Measurements from ENCODE around the gene CSRP1. TPM values are rescaled to one million over a fixed set of nuclear protein-coding genes. Genes with fewer than 3 reads are reported as not detected.
"Not testable (repeated sequence)": the region's sequence is repeated elsewhere in the genome, so short reads cannot be mapped to it uniquely, and the experiment has no call there.

The CSRP1 gene
- polyA plus RNA-seq, 4 donors = 62.1 to 181 (median 112) TPM

DNA sequence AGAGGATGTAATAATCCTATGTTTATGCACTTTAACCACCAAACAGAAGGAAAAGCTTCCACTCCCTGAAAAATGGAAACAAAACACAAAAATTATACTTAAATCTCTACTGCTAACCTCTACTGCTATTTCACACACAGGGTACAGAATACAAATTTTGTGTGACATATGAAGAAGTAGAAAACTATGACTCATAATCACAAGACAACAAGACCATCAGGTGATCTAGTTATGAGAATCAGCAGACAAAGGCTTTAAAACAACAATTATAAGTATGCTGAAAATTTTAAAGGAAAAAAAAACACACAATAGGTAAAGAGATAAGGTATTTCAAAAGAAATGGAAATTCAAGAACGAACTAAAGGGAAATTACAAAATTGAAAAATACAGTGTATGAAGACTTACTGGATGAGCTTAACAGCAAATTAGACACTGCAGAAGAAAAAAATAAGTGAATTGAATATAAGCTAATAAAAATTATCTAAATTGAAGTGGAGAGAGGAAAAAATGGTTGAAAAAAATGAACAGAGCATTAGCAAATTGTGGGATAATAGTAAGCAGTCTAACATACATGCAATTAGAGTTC is 18.4 kb upstream of the CSRP1 start:
- Histone ChIP-seq H3K4me3 (ENCODE audit: low read depth in 1 of 3, low read length in 3 of 3) (no peak overlapping the region), H3K9me3 (ENCODE audit: control insufficient read depth in 2 of 2, insufficient read depth in 1 of 2, low read depth in 1 of 2, low read length in 1 of 2) (peaks cover 0 to 14% of the 10 kb centered on the region in 2 donors), H3K27me3 (ENCODE audit: control insufficient read depth in 3 of 3, insufficient read depth in 3 of 3, low read length in 3 of 3) (no peaks in the 10 kb centered on the region), H3K4me1 (ENCODE audit: control insufficient read depth in 3 of 3, insufficient read depth in 2 of 3, low read depth in 1 of 3, low read length in 2 of 3) (peaks cover 0 to 8% (median 0%) of the 10 kb centered on the region in 3 donors), H3K36me3 (ENCODE audit: control insufficient read depth in 3 of 3, insufficient read depth in 2 of 3, low read depth in 1 of 3, low read length in 3 of 3) (no peaks in the 10 kb centered on the region), H3K27ac (ENCODE audit: low read depth in 1 of 3, low read length in 2 of 3) (no peak overlapping the region)
- WGBS, 3 donors = 93 to 100% (median 97%) methylated on average over 1 of the region's 1 CpG
- FAIRE-seq (peak; percentile 5), DNase-seq (no peak)

DNA sequence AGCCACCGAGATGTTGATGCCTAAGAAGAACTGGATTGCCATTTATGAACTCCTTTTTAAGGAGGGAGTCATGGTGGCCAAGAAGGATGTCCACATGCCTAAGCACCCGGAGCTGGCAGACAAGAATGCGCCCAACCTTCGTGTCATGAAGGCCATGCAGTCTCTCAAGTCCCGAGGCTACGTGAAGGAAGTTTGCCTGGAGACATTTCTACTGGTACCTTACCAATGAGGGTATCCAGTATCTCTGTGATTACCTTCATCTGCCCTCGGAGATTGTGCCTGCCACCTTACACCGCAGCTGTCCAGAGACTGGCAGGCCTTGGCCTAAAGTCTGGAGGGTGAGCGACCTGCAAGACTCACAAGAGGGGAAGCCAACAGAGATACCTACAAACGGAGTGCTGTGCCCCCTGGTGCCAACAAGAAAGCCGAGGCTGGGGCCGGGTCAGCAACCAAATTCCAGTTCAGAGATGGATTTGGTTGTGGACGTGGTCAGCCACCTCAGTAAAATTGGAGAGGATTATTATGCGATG is 13.2 kb upstream of the CSRP1 start:
- not testable (repeated sequence) for H3K4me3 ChIP-seq (ENCODE audit: low read depth in 1 of 3, low read length in 3 of 3); H3K27ac ChIP-seq (ENCODE audit: low read depth in 1 of 3, low read length in 2 of 3); DNase-seq; FAIRE-seq; H3K27me3 ChIP-seq (ENCODE audit: control insufficient read depth in 3 of 3, insufficient read depth in 3 of 3, low read length in 3 of 3); H3K36me3 ChIP-seq (ENCODE audit: control insufficient read depth in 3 of 3, insufficient read depth in 2 of 3, low read depth in 1 of 3, low read length in 3 of 3)
- Histone ChIP-seq H3K4me1 (ENCODE audit: control insufficient read depth in 3 of 3, insufficient read depth in 2 of 3, low read depth in 1 of 3, low read length in 2 of 3) (peaks cover 0 to 11% (median 3%) of the 10 kb centered on the region in 3 donors), H3K9me3 (ENCODE audit: control insufficient read depth in 2 of 2, insufficient read depth in 1 of 2, low read depth in 1 of 2, low read length in 1 of 2) (peaks cover 0 to 14% of the 10 kb centered on the region in 2 donors)
- 79 to 87% (median 83%) methylated on average over 14 of the region's 14 CpGs for WGBS, 3 donors

DNA sequence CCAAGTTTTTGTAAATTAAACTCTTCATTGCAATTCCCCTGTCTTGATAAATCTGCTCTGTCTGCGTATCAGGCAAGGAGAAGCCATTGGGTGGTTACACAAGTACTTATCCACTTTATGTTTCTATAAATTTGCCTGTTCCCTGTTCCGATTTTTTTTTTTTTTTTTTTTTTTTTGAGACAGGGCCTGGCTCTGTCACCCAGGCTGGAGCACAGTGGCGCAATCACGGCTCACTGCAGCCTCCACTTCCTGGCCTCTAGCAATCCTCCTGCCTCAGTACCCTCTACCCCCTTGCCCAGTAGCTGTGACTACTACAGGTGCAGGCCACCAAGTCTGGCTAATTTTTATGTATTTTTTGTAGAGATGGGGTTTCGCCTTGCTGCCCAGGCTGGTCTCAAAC is 11.1 kb upstream of the CSRP1 start:
- DNase-seq (no peak), FAIRE-seq (no peak)
- Histone ChIP-seq H3K36me3 (ENCODE audit: control insufficient read depth in 3 of 3, insufficient read depth in 2 of 3, low read depth in 1 of 3, low read length in 3 of 3) (no peaks in the 10 kb centered on the region), H3K27me3 (ENCODE audit: control insufficient read depth in 3 of 3, insufficient read depth in 3 of 3, low read length in 3 of 3) (no peaks in the 10 kb centered on the region), H3K9me3 (ENCODE audit: control insufficient read depth in 2 of 2, insufficient read depth in 1 of 2, low read depth in 1 of 2, low read length in 1 of 2) (peaks cover 0 to 5% of the 10 kb centered on the region in 2 donors), H3K4me1 (ENCODE audit: control insufficient read depth in 3 of 3, insufficient read depth in 2 of 3, low read depth in 1 of 3, low read length in 2 of 3) (peaks cover 0 to 11% (median 3%) of the 10 kb centered on the region in 3 donors), H3K27ac (ENCODE audit: low read depth in 1 of 3, low read length in 2 of 3) (no peak overlapping the region), H3K4me3 (ENCODE audit: low read depth in 1 of 3, low read length in 3 of 3) (no peak overlapping the region)
- 84 to 87% (median 85%) methylated on average over 5 of the region's 5 CpGs for WGBS, 3 donors

DNA sequence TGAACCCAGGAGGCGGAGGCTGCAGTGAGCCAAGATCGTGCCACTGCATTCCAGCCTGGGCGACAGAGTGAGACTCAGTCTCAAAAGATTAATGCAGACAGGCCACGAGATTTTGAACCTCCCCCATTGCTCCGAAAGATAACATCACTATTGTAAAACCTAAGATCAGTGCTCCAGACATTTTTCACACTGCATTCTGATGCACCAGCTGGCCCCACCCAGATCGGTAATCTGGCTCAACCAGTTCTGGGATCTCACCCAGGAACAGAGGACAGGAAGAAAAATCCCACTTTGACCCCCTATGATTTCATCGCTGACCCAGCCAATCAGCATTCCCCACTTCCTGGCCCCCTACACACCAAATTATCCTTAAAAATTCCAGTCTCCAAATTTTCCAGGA is 10.7 kb upstream of the CSRP1 start:
- H3K36me3 ChIP-seq (ENCODE audit: control insufficient read depth in 3 of 3, insufficient read depth in 2 of 3, low read depth in 1 of 3, low read length in 3 of 3) = no peaks in the 10 kb centered on the region
- H3K9me3 ChIP-seq (ENCODE audit: control insufficient read depth in 2 of 2, insufficient read depth in 1 of 2, low read depth in 1 of 2, low read length in 1 of 2) = peaks cover 0 to under 1% of the 10 kb centered on the region in 2 donors
- DNase-seq (peak in 1 of 2 donors; percentile 52), FAIRE-seq (no peak)
- WGBS, 3 donors = 35 to 69% (median 53%) methylated on average over 7 of the region's 7 CpGs
- H3K27ac ChIP-seq (ENCODE audit: low read depth in 1 of 3, low read length in 2 of 3) = no peak overlapping the region
- H3K27me3 ChIP-seq (ENCODE audit: control insufficient read depth in 3 of 3, insufficient read depth in 3 of 3, low read length in 3 of 3) = no peaks in the 10 kb centered on the region
- H3K4me1 ChIP-seq (ENCODE audit: control insufficient read depth in 3 of 3, insufficient read depth in 2 of 3, low read depth in 1 of 3, low read length in 2 of 3) = peaks cover 0 to 14% (median 3%) of the 10 kb centered on the region in 3 donors
- H3K4me3 ChIP-seq (ENCODE audit: low read depth in 1 of 3, low read length in 3 of 3) = no peak overlapping the region

DNA sequence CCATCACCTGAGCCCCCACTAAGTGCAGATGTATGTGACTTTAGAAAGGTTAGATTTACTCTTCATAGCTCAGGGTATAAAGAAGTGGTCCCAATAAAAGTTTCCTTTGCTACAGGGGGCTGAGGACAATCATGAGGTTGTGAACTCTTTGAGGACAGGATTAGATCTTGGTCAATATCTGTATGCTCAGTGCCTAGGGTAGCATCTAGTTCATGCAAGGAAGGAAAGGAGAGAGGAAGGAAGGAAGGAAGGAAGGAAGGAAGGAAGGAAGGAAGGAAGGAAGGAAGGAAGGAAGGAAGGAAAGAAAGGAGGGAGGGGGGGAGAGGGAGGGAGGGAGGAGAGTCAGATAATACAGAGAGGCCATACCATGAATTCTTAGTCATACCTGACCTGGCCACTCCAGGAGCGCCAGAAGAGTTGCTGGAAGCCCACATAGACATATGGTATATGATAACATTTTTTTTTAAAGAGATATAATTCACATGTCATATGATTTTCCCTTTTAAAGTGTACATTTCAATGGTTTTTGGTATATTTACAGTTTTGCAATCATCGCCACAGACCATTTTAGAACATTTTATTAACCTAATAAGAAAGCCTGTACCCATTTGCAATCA is 9.7 kb upstream of the CSRP1 start:
- H3K4me1 ChIP-seq (ENCODE audit: control insufficient read depth in 3 of 3, insufficient read depth in 2 of 3, low read depth in 1 of 3, low read length in 2 of 3) = peaks cover 0 to 24% (median 3%) of the 10 kb centered on the region in 3 donors
- H3K4me3 ChIP-seq (ENCODE audit: low read depth in 1 of 3, low read length in 3 of 3) = no peak overlapping the region
- no peaks in the 10 kb centered on the region for H3K9me3 ChIP-seq (ENCODE audit: control insufficient read depth in 2 of 2, insufficient read depth in 1 of 2, low read depth in 1 of 2, low read length in 1 of 2)
- 82 to 96% (median 93%) methylated on average over 2 of the region's 2 CpGs for WGBS, 3 donors
- H3K27me3 ChIP-seq (ENCODE audit: control insufficient read depth in 3 of 3, insufficient read depth in 3 of 3, low read length in 3 of 3) = no peaks in the 10 kb centered on the region
- H3K27ac ChIP-seq (ENCODE audit: low read depth in 1 of 3, low read length in 2 of 3) = no peak overlapping the region
- FAIRE-seq = no peak
- no peaks in the 10 kb centered on the region for H3K36me3 ChIP-seq (ENCODE audit: control insufficient read depth in 3 of 3, insufficient read depth in 2 of 3, low read depth in 1 of 3, low read length in 3 of 3)
- no peak for DNase-seq

DNA sequence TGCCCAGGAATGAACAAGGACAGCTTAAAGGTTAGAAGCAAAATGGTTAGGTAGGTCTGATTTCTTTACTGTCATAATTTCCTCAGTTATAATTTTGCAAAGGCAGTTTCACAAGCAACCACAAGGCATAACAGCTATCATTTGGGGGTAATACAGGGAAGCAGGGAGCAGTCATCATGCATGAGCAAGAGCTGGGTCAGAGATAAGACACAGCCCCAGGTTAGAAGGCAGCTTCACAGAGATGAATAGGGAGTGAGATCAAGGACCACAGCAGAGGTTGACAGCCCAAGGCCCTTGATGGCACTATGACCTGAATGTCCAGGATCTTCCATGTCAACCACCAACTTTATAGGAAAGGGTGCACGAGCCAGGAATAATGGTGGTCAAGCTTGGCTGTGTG is 9.0 kb upstream of the CSRP1 start:
- WGBS, 3 donors = 83 to 95% (median 94%) methylated on average over 1 of the region's 1 CpG
- Histone ChIP-seq H3K4me3 (ENCODE audit: low read depth in 1 of 3, low read length in 3 of 3) (no peak overlapping the region), H3K4me1 (ENCODE audit: control insufficient read depth in 3 of 3, insufficient read depth in 2 of 3, low read depth in 1 of 3, low read length in 2 of 3) (peaks cover 0 to 25% (median 3%) of the 10 kb centered on the region in 3 donors), H3K36me3 (ENCODE audit: control insufficient read depth in 3 of 3, insufficient read depth in 2 of 3, low read depth in 1 of 3, low read length in 3 of 3) (no peaks in the 10 kb centered on the region), H3K9me3 (ENCODE audit: control insufficient read depth in 2 of 2, insufficient read depth in 1 of 2, low read depth in 1 of 2, low read length in 1 of 2) (no peaks in the 10 kb centered on the region), H3K27me3 (ENCODE audit: control insufficient read depth in 3 of 3, insufficient read depth in 3 of 3, low read length in 3 of 3) (no peaks in the 10 kb centered on the region), H3K27ac (ENCODE audit: low read depth in 1 of 3, low read length in 2 of 3) (no peak overlapping the region)
- peak in 1 of 2 donors; percentile 41 for DNase-seq
- no peak for FAIRE-seq

DNA sequence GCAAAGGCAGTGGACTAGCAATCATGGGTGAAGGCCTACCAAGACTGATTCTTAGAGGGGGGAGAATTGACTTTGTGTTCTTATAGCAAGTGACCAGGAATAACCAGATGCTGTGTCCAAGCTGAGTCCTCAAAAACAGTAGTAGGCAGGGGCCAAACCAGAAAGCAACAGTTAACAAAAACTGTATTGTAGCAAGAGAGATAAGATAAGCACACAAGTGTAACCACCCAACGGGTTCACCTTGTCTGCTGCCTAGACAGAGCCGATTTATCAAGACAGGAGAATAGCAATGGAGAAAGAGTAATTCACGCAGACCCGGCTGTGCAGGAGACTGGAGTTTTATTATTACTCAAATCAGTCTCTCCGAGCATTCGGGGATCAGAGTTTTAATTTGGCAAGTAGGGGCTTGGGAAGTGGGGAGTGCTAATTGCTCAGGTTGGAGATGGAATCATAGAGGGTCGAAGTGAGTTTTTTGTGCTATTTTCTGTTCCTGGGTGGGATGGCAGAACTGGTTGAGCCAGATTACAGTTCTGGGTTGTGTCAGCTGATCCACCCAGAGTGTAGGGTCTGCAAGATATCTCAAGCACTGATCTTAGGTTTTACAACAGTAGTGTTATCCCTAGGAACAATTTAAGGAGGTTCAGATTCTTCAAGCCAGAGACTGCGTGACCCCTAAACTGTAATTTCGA is 8.3 kb upstream of the CSRP1 start:
- WGBS, 3 donors = 28 to 69% (median 53%) methylated on average over 9 of the region's 9 CpGs
- DNase-seq (peak in 1 of 2 donors; percentile 41), FAIRE-seq (no peak)
- Histone ChIP-seq H3K27me3 (ENCODE audit: control insufficient read depth in 3 of 3, insufficient read depth in 3 of 3, low read length in 3 of 3) (no peaks in the 10 kb centered on the region), H3K36me3 (ENCODE audit: control insufficient read depth in 3 of 3, insufficient read depth in 2 of 3, low read depth in 1 of 3, low read length in 3 of 3) (no peaks in the 10 kb centered on the region), H3K27ac (ENCODE audit: low read depth in 1 of 3, low read length in 2 of 3) (no peak overlapping the region), H3K4me1 (ENCODE audit: control insufficient read depth in 3 of 3, insufficient read depth in 2 of 3, low read depth in 1 of 3, low read length in 2 of 3) (peaks cover 0 to 25% (median 3%) of the 10 kb centered on the region in 3 donors), H3K4me3 (ENCODE audit: low read depth in 1 of 3, low read length in 3 of 3) (no peak overlapping the region), H3K9me3 (ENCODE audit: control insufficient read depth in 2 of 2, insufficient read depth in 1 of 2, low read depth in 1 of 2, low read length in 1 of 2) (no peaks in the 10 kb centered on the region)

DNA sequence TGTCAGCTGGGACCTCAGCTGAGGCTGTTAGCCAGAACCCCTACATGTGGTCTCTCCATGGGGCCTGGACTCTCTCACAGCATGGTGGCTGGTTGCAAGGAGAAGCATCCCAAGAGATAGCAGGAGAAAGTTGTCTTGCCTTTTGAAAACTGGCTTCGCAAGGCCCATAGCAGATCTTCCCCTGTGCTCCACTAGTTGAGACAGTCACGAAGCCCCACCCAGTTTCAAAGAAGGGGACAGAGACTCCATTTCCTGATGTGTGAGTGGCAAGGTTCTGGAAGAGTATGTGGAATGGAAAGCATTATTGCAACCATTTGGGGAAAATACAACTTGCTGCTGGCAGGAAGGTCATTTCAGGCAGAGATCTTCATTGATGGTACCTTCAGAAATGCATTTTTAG is 7.5 kb upstream of the CSRP1 start:
- no peak overlapping the region for H3K4me3 ChIP-seq (ENCODE audit: low read depth in 1 of 3, low read length in 3 of 3)
- H3K36me3 ChIP-seq (ENCODE audit: control insufficient read depth in 3 of 3, insufficient read depth in 2 of 3, low read depth in 1 of 3, low read length in 3 of 3) = no peaks in the 10 kb centered on the region
- no peaks in the 10 kb centered on the region for H3K9me3 ChIP-seq (ENCODE audit: control insufficient read depth in 2 of 2, insufficient read depth in 1 of 2, low read depth in 1 of 2, low read length in 1 of 2)
- H3K4me1 ChIP-seq (ENCODE audit: control insufficient read depth in 3 of 3, insufficient read depth in 2 of 3, low read depth in 1 of 3, low read length in 2 of 3) = peaks cover 0 to 25% (median 3%) of the 10 kb centered on the region in 3 donors
- no peaks in the 10 kb centered on the region for H3K27me3 ChIP-seq (ENCODE audit: control insufficient read depth in 3 of 3, insufficient read depth in 3 of 3, low read length in 3 of 3)
- no peak overlapping the region for H3K27ac ChIP-seq (ENCODE audit: low read depth in 1 of 3, low read length in 2 of 3)
- 92 to 95% (median 93%) methylated on average over 2 of the region's 2 CpGs for WGBS, 3 donors
- no peak for DNase-seq
- FAIRE-seq = no peak
